ENCODE data around the gene SLC25A51.

Gene SLC25A51

DNA sequence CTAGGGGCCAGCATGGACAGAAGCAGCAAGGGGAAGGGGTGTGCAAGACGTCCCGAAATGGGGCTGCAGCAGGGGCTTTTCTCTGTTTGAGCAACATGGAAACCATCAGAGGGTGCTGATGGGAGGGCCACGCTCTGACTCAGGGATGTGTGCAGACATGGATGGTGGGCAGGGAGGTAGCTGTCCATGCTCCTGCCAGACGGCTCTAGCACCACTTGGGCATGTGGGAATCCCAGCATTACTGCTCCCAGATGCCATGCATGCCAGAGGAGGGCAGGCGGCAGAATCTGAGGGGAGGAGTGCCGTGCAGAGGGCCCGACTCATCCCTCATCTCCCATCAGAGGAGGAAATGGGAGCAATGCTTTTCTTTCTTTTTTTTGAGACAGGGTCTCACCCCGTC, 45.6 kb upstream of the SLC25A51 start:
- TF ChIP-seq, protein P1, sequence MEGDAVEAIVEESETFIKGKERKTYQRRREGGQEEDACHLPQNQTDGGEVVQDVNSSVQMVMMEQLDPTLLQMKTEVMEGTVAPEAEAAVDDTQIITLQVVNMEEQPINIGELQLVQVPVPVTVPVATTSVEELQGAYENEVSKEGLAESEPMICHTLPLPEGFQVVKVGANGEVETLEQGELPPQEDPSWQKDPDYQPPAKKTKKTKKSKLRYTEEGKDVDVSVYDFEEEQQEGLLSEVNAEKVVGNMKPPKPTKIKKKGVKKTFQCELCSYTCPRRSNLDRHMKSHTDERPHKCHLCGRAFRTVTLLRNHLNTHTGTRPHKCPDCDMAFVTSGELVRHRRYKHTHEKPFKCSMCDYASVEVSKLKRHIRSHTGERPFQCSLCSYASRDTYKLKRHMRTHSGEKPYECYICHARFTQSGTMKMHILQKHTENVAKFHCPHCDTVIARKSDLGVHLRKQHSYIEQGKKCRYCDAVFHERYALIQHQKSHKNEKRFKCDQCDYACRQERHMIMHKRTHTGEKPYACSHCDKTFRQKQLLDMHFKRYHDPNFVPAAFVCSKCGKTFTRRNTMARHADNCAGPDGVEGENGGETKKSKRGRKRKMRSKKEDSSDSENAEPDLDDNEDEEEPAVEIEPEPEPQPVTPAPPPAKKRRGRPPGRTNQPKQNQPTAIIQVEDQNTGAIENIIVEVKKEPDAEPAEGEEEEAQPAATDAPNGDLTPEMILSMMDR (IDR thresholded peaks at IDR 0.05): no peak
- no peaks in the 10 kb centered on the region for H3K9me3 ChIP-seq
- H3K27ac ChIP-seq: no peak overlapping the region
- H3K4me1 ChIP-seq (ENCODE audit: control insufficient read depth in 1 of 2, insufficient read depth in 1 of 2, low read depth in 1 of 2, low read length in 1 of 2): no peaks in the 10 kb centered on the region
- H3K4me3 ChIP-seq (ENCODE audit: low read depth in 1 of 2, low read length in 1 of 2): no peak overlapping the region
- H3K27me3 ChIP-seq: no peaks in the 10 kb centered on the region
- peaks cover 17% of the 10 kb centered on the region for H3K36me3 ChIP-seq

DNA sequence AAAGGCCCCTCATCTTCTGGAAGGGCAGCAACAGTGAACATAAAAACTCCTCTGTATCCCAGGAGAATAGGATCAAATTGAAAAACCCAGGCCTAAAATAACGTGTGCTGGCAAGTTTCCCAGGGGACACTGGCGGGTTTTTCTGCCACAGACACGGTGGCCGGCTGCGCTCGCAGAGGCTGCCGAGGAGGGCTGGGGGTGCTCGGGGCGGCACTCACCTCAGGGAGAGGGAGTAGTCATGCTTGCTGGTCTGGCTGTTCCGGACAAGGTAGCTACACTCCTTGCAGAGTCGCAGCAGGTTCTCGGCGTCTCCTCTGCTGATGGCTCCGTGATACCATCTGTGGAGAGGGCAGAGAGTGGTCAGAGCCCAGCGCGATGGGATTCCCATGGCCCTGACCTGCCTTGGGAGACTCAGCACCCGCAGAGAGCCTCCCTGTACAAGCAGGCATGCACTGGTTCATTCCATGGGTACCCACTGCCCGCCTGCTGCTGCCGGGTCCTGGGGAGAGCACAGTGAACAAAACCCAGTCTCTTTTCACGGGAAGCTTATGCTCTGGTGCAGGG, 44.6 kb upstream of the SLC25A51 start:
- H3K27ac ChIP-seq: no peak overlapping the region
- no peaks in the 10 kb centered on the region for H3K4me1 ChIP-seq (ENCODE audit: control insufficient read depth in 1 of 2, insufficient read depth in 1 of 2, low read depth in 1 of 2, low read length in 1 of 2)
- no peak overlapping the region for H3K4me3 ChIP-seq (ENCODE audit: low read depth in 1 of 2, low read length in 1 of 2)
- H3K36me3 ChIP-seq: peaks cover 13% of the 10 kb centered on the region
- TF ChIP-seq, protein P1 (IDR thresholded peaks at IDR 0.05): no peak
- no peaks in the 10 kb centered on the region for H3K9me3 ChIP-seq
- no peaks in the 10 kb centered on the region for H3K27me3 ChIP-seq

DNA sequence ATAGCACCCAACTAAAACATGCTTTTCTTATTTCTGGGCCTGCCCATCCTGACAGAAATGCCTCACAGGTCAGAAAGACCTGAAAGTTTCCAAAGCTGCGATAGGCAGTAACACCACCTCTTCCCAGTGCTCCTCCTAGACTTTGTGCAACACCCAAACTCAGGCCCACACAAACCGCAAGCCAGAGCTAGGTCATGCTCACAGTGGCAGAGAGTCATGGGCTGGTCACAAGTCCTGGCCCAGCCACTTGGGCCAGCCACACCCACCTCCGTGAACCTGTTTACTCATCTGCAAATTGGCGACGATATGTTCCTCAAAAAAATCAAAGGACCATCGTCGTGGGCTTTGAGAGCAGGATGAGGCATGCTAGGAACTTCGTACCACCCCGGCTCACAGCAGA, 44.0 kb upstream of the SLC25A51 start:
- Histone ChIP-seq H3K4me3 (ENCODE audit: low read depth in 1 of 2, low read length in 1 of 2) (no peak overlapping the region), H3K27ac (no peak overlapping the region), H3K4me1 (ENCODE audit: control insufficient read depth in 1 of 2, insufficient read depth in 1 of 2, low read depth in 1 of 2, low read length in 1 of 2) (no peaks in the 10 kb centered on the region), H3K9me3 (no peaks in the 10 kb centered on the region), H3K36me3 (peaks cover 13% of the 10 kb centered on the region), H3K27me3 (no peaks in the 10 kb centered on the region)
- TF ChIP-seq, protein P1 (IDR thresholded peaks at IDR 0.05): no peak

DNA sequence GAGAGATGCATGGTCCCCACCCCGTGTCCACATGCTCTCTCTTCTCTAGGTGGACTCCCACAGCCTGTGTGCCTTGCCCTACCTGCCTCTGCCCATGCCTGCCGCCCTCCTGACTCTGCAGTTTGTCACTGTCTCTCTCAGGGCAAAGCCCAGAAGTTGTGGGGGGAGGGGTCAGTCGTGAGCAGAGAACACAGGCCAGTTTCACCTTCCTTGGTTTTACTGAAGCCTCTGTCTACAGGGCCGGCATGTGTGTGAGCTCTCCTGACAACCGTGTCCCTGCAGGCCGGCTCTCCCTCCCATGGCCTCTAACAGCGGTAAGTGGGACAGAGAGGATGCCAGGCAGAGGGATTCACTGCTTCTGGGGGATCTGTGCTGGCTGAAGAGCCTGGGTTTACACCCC, 43.5 kb upstream of the SLC25A51 start:
- TF ChIP-seq, protein P1 (IDR thresholded peaks at IDR 0.05): no peak
- no peaks in the 10 kb centered on the region for H3K9me3 ChIP-seq
- no peak overlapping the region for H3K27ac ChIP-seq
- no peaks in the 10 kb centered on the region for H3K4me1 ChIP-seq (ENCODE audit: control insufficient read depth in 1 of 2, insufficient read depth in 1 of 2, low read depth in 1 of 2, low read length in 1 of 2)
- H3K4me3 ChIP-seq (ENCODE audit: low read depth in 1 of 2, low read length in 1 of 2): no peak overlapping the region
- no peaks in the 10 kb centered on the region for H3K27me3 ChIP-seq
- H3K36me3 ChIP-seq: peaks cover 13% of the 10 kb centered on the region

DNA sequence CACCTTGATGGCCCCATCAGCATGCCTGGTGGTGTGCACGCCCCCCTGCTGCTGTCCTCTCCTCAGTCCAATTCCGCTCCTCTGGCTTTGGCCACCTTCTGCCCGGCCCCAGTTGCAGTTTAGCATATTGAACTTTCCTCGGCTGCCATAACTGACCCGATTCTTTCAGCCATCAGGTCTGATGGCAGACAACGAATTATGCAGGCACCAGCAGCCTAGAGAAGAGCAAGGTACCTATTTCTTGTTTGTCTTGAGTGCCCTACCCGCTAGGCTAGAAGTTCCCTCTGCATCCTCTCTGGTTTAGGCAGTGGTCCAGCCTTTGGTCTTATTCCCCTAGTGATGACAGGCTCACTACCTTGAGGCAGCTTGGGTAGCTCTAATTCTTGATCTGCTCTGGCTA, 43.0 kb upstream of the SLC25A51 start:
- Histone ChIP-seq H3K4me1 (ENCODE audit: control insufficient read depth in 1 of 2, insufficient read depth in 1 of 2, low read depth in 1 of 2, low read length in 1 of 2) (no peaks in the 10 kb centered on the region), H3K36me3 (peaks cover 13% of the 10 kb centered on the region)
- TF ChIP-seq, protein P1 (IDR thresholded peaks at IDR 0.05): no peak

DNA sequence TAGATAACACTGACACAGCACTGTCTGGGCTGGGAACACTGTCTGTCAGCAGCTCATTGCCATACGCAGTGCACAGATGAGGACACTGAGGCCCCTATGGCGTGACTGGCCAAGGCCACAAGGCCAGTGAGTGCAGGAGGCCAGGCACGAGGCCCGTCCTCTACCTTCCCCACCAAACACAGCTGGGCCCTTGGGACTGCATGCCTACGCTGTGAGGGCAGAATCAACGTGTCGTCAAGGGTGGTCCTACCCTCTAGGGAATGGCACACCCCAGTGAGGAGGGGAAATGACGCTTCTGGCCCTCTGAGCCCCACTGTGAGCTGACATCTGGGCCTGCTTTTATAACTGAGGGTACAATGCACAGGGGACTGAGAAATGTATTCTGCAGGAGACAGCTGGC, 42.1 kb upstream of the SLC25A51 start:
- no peaks in the 10 kb centered on the region for H3K9me3 ChIP-seq
- no peaks in the 10 kb centered on the region for H3K27me3 ChIP-seq
- H3K36me3 ChIP-seq: peaks cover 13% of the 10 kb centered on the region
- H3K4me1 ChIP-seq (ENCODE audit: control insufficient read depth in 1 of 2, insufficient read depth in 1 of 2, low read depth in 1 of 2, low read length in 1 of 2): no peaks in the 10 kb centered on the region
- no peak overlapping the region for H3K4me3 ChIP-seq (ENCODE audit: low read depth in 1 of 2, low read length in 1 of 2)
- no peak overlapping the region for H3K27ac ChIP-seq
- TF ChIP-seq, protein P1 (IDR thresholded peaks at IDR 0.05): no peak

More for the DNA sequence above, 43.0 kb upstream of the SLC25A51 start:
- H3K27ac ChIP-seq: no peak overlapping the region
- H3K27me3 ChIP-seq: no peaks in the 10 kb centered on the region
- H3K4me3 ChIP-seq (ENCODE audit: low read depth in 1 of 2, low read length in 1 of 2): no peak overlapping the region
- no peaks in the 10 kb centered on the region for H3K9me3 ChIP-seq
